Upper lobe of right lung (tissue), 1 donor: ENCODE measurements around the gene NGEF. TPM values are rescaled to one million over a fixed set of nuclear protein-coding genes. Genes with fewer than 3 reads are reported as not detected.
"Not testable (repeated sequence)": the region's sequence is repeated elsewhere in the genome, so short reads cannot be mapped to it uniquely, and the experiment has no call there.

Experiments
- ATAC-seq: fragments of 200-7000 bp; cut with Tn5 transposase; one replicate; pipeline ENCODE4 v1.9.1; 2020; ENCODE audit warnings: mild to moderate bottlenecking, moderate library complexity
- DNase-seq: peaks from one replicate; pipeline ENCODE4 v3.0.0-alpha.2; 2020
- H3K27ac ChIP-seq: fragments of 200-600 bp; one replicate; pipeline ENCODE4 v1.8.0; 2022
- H3K27me3 ChIP-seq: fragments of 200-600 bp; one replicate; pipeline ENCODE4 v1.8.0; 2022; ENCODE audit warnings: mild to moderate bottlenecking
- H3K36me3 ChIP-seq: fragments of 200-600 bp; one replicate; pipeline ENCODE4 v1.8.0; 2022
- H3K4me1 ChIP-seq: fragments of 200-600 bp; one replicate; pipeline ENCODE4 v1.8.0; 2022
- H3K4me3 ChIP-seq: fragments of 200-600 bp; one replicate; pipeline ENCODE4 v1.8.0; 2022; ENCODE audit warnings: mild to moderate bottlenecking
- H3K9me3 ChIP-seq: fragments of 200-600 bp; one replicate; pipeline ENCODE4 v1.8.0; 2022
- CTCF ChIP-seq: fragments of 200-600 bp; IDR thresholded peaks from one replicate; pipeline ENCODE4 v1.8.0; 2022; ENCODE audit warnings: antibody characterized with exemption
- intact Hi-C: fragments of 100-400 bp; cut with DNase I; formaldehyde crosslinking; loops from one replicate; pipeline ENCODE4 v1.11.0; 2022
- total RNA-seq: library from RNA; stranded (reverse); fragmentation: NEBNext Ultra II Directional; extraction: Animal tissue kit (Norgen Biotek cat#: 25700); gene quantifications from one replicate; pipeline ENCODE4 v1.2.1, GENCODE V29; 2021
- donor health status: DM: no; HTN: yes; CAD: no; lungs with severe emphysema.

Gene NGEF
- total RNA-seq, 1 donor from 2014 or later = not detected

GRCh38 chr2:233022561-233022960 lies 9.5 kb upstream of the NGEF start:
- intact Hi-C loops = no loop called here
- Histone ChIP-seq H3K36me3 (no peaks in the 10 kb centered on the region), H3K27me3 (no peaks in the 10 kb centered on the region), H3K4me1 (no peaks in the 10 kb centered on the region), H3K27ac (no peak overlapping the region), H3K4me3 (no peak overlapping the region), H3K9me3 (no peaks in the 10 kb centered on the region)
- no peak for ATAC-seq
- no peak for DNase-seq
- TF ChIP-seq CTCF = no peak

- H3K27ac ChIP-seq = no peak overlapping the region
- no peaks in the 10 kb centered on the region for H3K4me1 ChIP-seq
- H3K36me3 ChIP-seq = no peaks in the 10 kb centered on the region
- intact Hi-C loops = no loop called here
- H3K4me3 ChIP-seq = no peak overlapping the region
- H3K27me3 ChIP-seq = no peaks in the 10 kb centered on the region
- ATAC-seq = no peak
- TF ChIP-seq CTCF = no peak
- no peak for DNase-seq
- no peaks in the 10 kb centered on the region for H3K9me3 ChIP-seq
Measured at GRCh38 chr2:233021771-233022170, 8.7 kb upstream of the NGEF start.

- DNase-seq (no peak), ATAC-seq (no peak)
- Histone ChIP-seq H3K4me1 (no peaks in the 10 kb centered on the region), H3K27me3 (no peaks in the 10 kb centered on the region), H3K36me3 (no peaks in the 10 kb centered on the region), H3K9me3 (no peaks in the 10 kb centered on the region), H3K4me3 (no peak overlapping the region), H3K27ac (no peak overlapping the region)
- no peak for TF ChIP-seq CTCF
- intact Hi-C loops = no loop called here
Measured at GRCh38 chr2:233020454-233020853, 7.4 kb upstream of the NGEF start.

- H3K27ac ChIP-seq, H3K36me3 ChIP-seq, ATAC-seq, H3K9me3 ChIP-seq, intact Hi-C loops, H3K27me3 ChIP-seq, H3K4me3 ChIP-seq, H3K4me1 ChIP-seq, DNase-seq: not testable (repeated sequence)
Measured at GRCh38 chr2:233019610-233020009, 6.6 kb upstream of the NGEF start.

GRCh38 chr2:233017947-233018346 lies 4.9 kb upstream of the NGEF start:
- ATAC-seq (no peak), DNase-seq (no peak)
- intact Hi-C loops = no loop called here
- Histone ChIP-seq H3K36me3 (no peaks in the 10 kb centered on the region), H3K9me3 (no peaks in the 10 kb centered on the region), H3K4me3 (no peak overlapping the region), H3K4me1 (no peaks in the 10 kb centered on the region), H3K27ac (no peak overlapping the region), H3K27me3 (no peaks in the 10 kb centered on the region)
- no peak for TF ChIP-seq CTCF

GRCh38 chr2:233015019-233015645 lies 2.1 kb upstream of the NGEF start:
- ATAC-seq = no peak
- no peak for TF ChIP-seq CTCF
- no peaks in the 10 kb centered on the region for H3K9me3 ChIP-seq
- DNase-seq = no peak
- H3K36me3 ChIP-seq = no peaks in the 10 kb centered on the region
- H3K4me3 ChIP-seq = no peak overlapping the region
- no peaks in the 10 kb centered on the region for H3K27me3 ChIP-seq
- intact Hi-C loops = no loop called here
- peaks cover 3% of the 10 kb centered on the region for H3K4me1 ChIP-seq
- H3K27ac ChIP-seq = no peak overlapping the region
